Activated CD8-positive, alpha-beta memory T cell treated with anti-CD3 and anti-CD28 coated beads for 48 hours (primary cell): ENCODE data around the gene ADGB.
"Not testable (repeated sequence)": the region's sequence is repeated elsewhere in the genome, so short reads cannot be mapped to it uniquely, and the experiment has no call there.

ENCODE experiments used
- DNase-seq, 3 experiments: peaks; one replicate each; pipeline ENCODE4 v3.0.0-alpha.2; 2020; ENCODE audit warnings: low read depth in 2 of 3, low spot score in 2 of 3

Gene ADGB

GRCh38 chr6:146814148-146814750 lies 215.5 kb downstream of the ADGB start:
- DNase-seq, result no peak

DNA sequence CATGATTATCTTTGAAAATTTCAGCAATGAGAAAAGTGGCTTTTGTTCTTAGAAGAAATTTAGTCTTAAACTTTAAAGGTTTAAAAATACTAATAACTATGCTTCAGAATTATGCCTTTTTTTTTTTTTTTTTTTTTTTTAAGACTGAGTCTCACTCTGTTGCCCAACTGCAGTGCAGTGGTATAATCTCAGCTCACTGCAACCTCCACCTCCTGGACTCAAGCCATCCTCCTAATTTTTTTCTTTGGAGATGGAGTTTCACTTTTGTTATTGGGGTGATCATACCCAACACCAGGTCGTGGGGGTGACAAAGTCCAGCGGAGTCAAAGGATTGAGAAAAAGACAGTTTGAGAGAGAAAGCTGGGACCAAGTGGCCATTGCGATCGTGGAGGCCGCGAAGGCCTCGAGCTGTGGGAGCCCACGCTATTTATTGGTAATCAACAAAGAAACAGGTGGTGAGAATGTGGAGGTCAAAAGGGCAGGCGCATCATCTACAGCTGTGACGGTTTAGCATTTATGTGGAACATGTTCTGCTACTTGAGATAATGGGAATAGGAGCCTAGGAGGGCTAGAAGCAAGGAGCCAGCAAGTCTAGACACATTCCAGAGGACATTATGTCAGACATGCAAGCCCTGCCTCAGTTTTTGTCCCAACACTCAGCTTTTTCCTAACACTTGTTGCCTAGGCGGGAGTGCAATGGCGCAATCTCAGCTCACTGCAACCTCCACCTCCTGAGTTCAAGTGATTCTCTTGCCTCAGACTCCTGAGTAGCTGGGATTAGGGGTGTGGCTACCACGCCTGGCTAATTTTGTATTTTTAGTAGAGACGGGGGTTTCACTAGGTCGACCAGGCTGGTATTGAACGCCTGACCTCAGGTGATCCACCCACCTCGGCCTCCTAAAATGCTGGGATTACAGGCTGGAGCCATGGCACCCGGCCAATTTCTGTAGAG lies 217.0 kb downstream of the ADGB start:
- not testable (repeated sequence) for DNase-seq

DNA sequence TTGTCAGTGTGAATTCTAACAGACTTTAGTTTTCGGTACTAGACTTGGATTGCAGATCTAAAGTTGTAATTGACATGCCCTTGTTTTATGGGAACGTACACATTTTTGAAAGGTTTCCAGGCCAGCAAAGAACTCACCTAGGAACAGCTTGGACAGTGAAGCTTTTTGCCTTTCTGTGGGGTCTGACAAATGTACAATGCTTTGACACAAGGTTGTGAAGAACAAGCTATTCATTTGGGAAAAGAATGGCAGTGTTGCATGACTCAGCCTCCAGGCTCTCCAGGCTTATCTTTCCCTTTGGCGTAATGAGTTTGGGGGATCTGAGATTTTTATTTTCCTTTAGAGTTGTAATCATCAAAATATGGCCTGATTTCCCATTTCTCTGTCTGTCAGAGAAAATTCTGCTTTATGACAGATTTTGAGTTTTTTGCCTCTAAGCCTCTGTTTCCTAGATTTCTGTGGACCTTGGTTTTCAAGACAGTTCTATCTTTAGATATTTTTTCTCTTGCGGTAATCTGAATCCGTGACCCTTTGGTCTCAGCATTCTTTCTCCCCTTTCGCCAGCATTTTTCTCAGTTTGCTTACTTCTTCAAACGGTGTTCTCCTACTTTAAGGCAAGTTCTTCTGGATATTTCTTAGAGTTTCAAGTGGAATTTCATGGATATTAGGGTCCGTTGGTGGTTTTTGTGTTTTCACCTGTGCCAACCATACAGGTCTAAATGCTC lies 221.0 kb downstream of the ADGB start:
- DNase-seq, result no peak

- DNase-seq, result no peak
These were observed 228.6 kb downstream of the ADGB start for GRCh38 chr6:146827216-146827928.

- no peak for DNase-seq
These were observed 231.2 kb downstream of the ADGB start for GRCh38 chr6:146829792-146830565.

- DNase-seq, result no peak
These were observed 234.4 kb downstream of the ADGB start for GRCh38 chr6:146833157-146833556.

DNA sequence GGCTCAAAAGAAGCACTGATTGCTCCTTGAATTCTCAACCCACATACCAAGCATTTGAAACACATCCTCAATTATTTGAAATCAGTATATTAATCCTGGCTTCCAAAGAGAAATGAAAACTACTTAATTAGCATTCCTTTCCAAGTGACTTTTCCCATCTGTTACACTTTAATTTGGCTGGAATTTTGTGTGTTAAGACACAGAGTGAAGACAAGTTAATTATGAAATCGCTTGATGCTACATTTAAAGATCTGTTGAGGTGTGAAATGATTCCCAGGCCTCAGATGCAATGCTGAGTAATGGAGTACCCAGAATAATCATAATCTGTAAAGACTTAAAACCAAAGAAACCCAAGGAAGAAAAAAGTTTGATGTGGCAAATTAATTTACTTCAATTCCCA lies 241.4 kb downstream of the ADGB start:
- no peak for DNase-seq

DNA sequence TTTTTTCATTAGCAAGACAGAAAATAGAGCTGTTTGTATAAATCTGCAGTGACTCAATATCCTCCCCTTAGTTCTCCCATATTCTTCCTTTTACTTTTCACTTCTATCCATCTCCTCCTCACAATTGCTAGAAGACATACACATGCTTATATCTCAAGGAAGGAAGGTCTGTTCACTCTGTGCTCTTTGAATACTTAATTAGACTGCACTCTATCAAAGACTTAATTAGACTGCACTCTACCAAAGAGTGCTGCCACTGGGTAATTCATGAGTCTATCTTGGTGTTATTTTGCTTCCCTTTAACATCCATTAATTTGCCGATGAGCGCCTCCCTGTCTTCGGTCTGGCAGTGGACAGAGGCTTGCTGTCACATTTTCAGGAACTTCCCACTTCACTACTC lies 241.9 kb downstream of the ADGB start:
- DNase-seq, result no peak

DNA sequence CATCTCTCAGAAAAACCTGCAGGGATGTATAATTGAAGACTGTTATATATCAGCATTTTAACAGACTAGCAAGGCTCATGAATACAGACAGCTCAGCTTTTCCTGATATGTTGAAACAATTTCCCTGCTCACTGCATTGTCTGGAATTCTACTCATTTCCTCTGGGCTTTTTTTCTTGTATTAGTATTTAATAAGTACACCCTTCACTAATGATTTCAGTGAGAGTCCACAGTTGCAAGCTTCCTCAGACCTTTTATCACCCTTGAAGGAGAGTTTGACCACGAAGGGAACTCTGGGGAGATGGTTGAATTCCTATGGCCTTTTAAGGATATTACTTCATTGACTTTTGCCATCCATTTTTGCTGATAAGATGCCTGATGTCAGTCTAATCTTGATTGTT lies 248.7 kb downstream of the ADGB start:
- DNase-seq, result no peak

GRCh38 chr6:146850238-146850896 lies 251.6 kb downstream of the ADGB start:
- DNase-seq, result no peak

DNA sequence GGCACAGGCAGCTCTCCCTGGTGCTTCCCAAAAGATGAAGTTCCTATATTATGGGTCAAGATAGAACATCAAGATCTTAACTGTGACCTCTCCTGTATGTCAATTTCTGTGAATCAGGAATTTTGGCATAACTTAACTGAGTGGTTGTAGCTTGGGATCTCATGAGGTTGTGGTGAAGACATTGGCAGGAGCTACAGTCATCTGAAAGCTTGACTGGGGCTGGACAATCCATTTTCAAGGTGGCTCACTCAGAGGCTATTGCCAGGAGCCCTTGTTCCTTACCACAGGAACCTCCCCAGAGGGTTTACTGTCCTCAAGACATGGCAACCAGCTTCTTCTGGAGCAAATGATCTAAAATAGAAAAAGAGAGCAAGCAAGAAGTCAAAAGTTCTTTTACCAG lies 252.2 kb downstream of the ADGB start:
- DNase-seq, result no peak

GRCh38 chr6:146851837-146852236 lies 253.1 kb downstream of the ADGB start:
- no peak for DNase-seq

- not testable (repeated sequence) for DNase-seq
These were observed 255.9 kb downstream of the ADGB start for GRCh38 chr6:146854521-146855255.

GRCh38 chr6:146855889-146856288 lies 257.1 kb downstream of the ADGB start:
- no peak for DNase-seq

- no peak for DNase-seq
These were observed 257.5 kb downstream of the ADGB start for GRCh38 chr6:146856296-146856695.

DNA sequence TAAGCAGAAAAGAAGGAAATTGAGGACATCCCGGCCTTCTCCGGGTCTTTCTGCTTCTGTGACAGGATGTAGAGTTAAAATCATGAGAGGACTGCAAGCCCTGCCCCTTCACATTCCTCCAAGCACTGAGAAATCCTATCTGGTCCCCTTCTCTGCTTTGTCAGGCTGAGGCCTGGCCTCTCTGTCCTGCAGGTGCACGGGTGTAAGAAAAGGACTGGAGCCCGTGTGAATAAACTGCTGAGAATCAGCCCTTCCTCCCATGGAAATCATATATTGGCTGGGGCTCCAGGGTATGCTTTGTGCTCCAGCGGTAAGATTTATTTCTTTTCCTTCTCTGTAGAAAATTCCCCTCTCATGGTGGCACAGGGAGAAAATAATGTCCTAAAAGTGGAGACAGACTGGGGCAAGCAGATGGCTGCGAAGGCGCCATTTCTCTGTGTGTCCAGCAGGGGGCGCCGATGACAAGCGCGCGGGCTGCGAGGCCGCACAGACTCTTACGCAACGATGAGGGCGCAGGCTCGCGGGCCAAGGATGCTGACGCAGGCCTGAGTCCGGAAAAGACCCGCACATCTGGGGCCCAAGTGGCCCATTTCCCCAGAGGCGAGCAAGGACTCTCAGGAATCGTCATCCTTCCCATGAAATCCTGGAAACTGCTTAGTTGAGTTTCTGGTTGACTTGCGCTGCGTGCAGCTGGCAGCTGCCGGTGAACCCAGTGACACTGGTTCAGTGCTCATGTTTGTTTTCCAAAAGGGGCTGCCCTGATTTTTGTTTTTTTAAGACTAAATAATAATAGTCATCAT lies 258.6 kb downstream of the ADGB start:
- DNase-seq, result peak; percentile 36 to 68 (median 39)

DNA sequence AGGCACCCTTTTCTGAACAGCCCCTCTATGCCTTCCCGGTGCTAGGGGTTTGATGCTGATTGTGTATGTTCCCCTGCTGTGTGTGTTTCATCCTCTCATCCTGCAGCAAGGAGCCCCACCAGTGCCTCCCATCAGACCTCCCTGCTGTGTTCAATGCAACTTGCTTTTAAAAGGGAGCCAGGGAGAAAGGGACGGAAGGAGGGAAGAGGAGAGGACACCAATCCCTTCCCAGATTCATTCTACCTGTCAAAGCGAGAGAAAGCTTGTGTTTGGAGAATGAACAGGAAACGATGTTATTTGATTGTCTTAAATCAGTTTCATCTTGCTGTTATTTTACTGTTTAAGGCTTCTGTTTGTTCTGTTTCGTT lies 259.2 kb downstream of the ADGB start:
- DNase-seq, result no peak

- no peak for DNase-seq
These were observed 260.4 kb downstream of the ADGB start for GRCh38 chr6:146859206-146859605.
